HG02623 (cell line): Measurements from ENCODE around the gene SLC35E1.

Experiments used
- ATAC-seq: cut with Tn5 transposase; IDR thresholded peaks from one replicate; pipeline ENCODE4 v1.9.1; 2021; ENCODE audit warnings: moderate library complexity; ENCODE audit not compliant: unreplicated experiment

The SLC35E1 gene

DNA sequence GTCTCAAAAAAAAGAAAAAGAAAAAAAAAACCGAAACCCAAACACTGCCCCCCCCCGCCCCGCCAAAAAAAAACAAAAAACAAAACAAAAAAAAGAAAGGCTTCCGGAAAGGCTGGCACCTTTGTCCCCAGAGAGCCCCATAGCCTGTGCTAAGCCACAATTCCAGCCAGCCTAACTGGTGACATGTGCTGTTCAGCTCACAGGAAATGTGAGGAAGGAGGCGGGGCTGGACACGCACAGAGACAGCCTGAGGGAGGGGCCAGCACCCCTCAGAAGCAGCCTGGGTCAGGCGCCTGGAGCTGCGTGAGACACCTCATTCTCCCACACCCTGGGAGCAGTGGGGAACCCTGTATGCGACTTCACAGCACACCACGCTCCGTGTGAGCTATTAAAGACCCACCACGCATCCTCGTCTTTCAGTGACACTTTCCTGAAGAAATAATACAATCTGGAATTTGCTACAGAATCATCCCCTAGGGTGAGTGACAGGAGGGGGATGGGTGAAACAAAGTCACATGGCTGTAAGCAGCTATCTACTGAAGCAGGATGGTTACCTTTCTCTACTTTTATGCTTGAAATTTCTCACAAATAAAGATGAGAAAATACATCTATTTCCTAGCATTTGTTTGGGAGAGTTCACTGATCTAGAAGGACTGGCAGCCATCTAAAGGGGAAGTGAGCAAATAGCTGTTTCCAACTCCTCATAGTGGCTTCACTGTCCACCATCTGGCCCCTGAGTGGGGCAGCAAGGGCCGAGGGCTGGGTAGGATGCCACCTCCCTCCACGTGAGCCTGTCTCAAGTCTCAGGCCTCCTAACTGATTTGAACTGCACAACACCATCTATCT, 12.3 kb upstream of the SLC35E1 start:
- peak; percentile 43 for ATAC-seq

DNA sequence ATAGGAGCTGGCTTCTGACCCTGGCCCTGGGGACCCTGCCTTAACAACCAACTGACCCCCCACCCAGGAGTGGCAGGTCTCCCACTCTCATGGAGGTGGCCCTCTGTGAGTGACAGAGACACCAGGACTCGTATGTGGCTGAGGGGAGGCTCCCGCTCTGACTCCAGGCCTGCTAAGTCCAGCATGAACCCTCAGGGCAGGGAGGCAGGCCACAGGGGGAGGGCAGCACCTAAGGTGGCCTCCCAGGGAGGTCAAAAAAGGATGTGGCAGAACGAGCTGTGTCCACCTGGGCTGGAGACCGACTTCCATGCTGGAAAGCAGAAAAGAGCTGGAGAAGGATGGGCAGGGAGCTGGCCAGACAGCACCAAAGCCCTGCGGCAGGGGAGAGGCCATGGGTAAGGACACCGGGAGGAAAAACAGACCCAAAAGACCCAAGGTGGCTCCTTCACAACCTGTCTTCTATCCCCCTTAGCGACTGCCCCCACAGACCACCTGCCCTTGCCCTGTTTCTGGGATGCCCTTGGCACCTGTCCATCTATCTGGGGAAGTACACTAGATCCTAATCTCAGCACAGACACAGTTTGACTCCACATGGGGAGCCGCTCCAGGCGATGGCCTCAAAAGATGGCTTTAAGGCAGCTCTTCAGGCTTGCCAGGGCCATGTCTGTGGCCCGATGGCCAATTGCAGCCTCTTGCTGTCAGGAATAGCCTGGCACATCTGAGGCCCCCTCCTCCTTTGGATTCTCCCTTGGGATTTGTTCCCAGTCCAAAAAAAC, 10.5 kb upstream of the SLC35E1 start:
- ATAC-seq = no peak

DNA sequence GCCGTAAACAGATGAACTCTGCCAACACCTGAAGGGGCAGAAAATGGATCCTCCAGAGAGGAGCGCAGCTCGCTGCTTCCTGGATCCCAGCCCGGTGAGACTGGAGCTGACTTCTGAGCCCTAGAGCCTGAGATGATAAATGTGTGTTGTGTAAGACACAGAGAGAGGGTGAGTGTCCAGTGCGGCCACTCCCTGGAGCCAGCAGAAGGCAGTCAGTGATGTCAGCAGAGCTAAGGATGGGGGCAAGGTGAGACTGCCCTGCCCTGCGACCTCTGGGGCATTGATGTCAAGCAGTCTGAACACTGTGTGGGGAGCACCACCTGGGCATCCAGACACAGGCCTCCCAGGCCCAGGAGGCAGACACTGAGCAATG, 9.7 kb upstream of the SLC35E1 start:
- no peak for ATAC-seq

DNA sequence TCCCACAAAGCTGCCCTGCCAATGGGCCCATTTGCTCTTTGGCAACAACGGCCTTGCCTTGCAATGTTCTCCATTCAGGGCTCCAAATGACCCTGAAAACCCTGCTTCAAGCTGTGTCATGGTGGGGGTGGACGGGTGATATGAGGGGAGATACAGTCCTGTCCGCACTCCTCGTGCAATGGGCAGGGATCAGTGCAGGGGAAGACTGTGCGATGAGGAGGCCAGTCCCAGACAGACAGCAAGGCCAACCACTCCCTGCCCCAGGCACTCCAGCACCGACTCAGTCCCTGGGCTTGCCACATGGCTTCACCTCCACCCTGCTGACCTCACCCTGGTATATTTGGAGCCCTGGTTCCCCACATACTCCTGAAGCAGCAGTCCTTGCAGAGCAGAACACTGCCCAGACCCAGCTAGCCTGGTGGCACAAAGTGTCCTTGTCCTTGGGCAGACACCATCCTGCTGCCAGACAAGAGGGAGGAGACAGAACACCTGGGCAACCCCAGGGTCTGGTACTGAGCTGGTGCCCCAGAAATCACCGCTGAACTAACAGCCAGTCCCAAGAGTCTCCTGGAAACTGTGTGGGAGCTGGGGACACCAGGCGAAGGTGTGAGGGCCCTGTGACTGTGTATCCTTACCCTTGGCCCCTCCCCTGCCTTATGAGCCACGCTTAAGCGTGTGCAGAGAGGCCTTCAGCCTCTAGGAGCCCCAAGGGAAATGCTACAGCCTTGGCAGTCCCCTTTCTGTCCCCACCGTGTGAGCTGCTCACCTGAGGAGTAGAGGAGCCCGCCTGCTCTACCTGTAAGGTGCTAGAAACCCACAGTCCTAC, 9.1 kb upstream of the SLC35E1 start:
- no peak for ATAC-seq

DNA sequence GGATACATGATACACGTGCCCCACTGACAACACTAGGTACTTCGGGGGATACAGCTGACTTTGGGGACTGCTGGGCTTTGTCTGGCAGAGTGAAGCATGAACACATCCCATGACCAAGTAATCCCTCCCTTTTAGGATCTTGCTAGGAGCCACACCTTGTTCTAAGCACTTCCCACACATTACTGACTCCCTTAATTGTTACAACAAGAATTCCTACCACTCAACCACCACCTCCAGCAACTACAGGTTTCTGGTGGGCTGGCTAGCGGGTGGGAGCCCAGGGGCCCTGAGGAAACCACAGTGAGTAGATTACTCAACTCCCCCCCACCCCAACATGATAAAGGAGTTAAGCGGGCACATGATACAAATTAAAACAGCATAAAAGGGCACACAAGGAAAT, 7.2 kb upstream of the SLC35E1 start:
- no peak for ATAC-seq

DNA sequence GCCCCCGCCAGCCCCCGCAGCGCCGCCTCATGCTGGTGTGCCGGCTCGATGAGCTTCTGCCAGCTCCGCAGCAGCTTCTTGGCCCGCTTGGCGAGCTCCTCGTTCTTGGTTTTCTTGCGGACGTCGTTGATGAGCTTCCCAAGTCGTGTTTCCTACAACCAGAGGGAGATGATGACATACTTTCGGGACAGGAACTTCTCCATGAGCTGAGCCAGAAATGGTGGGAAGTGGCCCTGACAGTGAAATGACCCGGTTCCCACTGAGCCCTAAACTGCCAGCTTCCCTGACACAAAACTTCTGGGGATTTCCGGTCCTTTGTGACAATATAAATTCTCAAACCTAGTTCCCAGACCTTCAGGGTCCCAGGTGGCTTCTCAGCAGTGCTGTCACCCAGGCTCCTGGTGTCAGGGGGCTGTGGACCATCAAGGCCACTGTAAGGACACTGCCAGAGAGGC, 5.3 kb upstream of the SLC35E1 start:
- no peak for ATAC-seq

DNA sequence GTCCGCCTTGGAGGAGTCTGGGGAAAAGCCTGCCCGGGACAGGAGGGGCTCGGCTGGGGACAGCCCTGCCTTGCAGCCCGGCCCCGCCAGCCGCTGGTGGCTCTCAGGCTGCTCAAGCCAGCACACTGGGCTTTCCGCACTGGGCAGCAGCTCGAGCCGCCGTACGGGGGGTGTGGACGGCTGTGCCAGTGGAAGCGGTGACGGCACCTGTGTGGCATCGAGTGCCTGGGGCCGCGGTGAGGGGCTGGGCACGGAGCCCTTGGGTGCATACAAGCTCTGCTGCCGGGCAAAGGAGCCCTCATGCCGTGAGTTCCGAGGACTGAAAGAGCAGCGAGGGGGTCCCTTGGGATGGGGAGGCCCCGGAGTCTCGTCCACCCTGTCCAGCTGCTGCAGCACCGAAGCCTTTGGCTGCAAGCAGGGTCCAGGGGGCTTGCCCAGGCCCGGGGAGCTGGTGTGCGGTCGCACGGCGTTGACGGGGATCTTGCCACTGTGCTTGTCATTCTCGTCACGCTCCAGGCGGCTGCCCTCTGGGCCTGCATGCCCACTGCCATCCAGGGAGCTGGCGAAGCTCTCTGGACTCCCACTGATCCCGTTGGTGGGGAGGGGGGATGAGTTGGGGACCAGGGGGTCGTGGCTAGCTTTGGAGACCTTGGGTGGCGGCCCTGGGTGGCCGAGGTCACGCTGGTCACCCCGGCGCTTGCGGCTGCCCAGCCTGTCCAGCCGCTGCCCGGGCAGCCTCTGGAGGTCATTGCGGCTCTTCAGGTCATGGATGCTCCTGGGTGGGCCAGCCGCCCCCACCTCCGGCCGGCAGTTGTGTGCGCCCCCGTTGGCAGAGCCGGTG, 4.7 kb upstream of the SLC35E1 start:
- no peak for ATAC-seq

DNA sequence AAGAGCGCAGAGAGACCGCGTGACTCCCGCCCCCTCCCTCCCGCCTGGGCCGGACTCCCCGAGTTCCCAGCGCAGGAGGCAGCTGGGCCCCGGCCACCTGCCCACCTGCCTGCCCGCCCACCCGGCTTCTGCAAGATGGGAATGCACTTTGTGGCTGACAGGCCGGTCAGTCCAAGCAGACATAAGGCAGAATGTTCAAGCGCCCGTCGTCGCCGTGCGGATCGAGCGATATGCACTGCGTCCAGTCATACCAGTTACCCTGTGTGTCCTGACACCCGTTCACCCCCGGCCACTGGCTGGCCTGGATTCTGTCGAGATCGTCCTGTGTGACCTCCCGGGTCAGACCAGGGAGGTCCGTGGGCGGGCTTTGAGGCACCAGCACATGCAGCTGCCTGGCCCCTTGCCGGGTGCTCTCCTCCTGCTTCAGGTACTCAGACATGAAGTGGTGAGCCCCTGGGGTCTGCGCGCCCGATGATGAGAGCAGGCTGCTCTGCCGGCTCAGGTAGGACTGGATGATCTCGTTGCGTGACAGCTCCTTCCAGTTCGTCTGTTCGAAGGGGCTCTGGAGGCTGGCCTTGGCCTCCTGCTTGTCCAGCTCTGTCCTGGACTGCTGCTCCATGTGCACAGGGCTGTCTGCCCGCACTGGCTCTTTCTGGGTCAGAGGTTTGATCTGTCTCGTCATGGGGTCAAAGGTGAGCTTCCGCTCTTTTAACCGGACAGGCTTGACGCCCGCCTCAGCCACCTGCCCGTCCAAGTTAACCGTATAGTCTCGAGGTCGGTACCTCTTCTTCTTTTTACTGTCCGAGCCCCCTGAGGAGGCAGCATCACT, 3.9 kb upstream of the SLC35E1 start:
- ATAC-seq = no peak

DNA sequence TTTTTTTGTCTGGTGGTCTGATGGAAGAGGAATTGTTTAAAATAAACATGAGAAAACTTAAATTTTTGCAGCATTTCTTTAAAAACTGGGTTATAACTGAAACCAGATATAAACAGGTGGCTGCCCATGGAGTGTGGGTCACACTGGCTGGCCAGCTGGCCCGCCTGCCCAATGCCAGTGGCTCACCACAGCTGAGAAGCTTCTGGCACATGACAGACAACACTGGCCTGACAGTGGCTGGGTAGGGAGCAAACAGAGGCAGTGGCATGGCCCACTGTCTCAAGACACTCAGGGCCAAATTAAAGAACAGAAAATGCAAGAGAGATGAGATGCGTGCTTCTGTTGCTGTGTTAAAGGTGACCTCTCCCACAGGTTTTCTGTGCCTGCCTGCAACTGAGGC, 3.1 kb upstream of the SLC35E1 start:
- ATAC-seq = no peak

DNA sequence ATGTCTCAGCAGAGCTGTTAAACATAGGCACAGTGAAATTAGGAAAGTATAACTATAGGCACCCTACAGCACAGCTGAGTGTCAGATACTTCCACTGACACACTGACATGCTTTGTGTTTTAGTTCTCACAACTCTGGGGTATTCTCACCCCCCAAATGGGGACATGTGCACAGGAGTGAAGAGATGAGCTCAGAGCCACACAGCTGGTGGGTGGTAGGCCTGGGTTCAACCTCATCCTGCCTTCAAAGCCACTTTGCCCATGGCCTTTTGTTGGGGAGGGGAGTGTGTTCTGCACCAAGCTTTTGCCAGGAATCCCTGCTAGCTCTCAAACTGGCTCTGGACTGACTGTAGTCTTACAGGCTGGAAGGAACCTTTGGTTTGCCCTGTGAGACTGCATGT, 1.7 kb upstream of the SLC35E1 start:
- no peak for ATAC-seq

DNA sequence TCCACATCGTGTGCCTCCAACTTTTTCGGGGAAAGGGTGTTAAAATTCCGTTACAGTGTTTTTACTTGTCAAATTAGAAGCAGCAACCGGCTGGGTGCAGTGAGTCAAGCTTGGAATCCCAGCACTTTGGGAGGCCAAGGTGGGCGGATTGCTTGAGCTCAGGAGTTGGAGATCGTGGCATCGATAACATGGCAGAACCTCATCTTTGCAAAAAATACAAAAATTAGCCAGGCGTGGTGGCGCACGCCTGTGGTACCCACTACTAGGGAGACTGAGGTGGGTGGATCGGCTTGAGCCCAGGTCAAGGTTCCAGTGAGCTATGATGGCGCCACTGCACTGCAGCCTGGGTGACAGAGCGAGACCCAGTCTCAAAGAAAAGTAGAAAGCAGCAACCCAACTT, 1.1 kb upstream of the SLC35E1 start:
- ATAC-seq = no peak

DNA sequence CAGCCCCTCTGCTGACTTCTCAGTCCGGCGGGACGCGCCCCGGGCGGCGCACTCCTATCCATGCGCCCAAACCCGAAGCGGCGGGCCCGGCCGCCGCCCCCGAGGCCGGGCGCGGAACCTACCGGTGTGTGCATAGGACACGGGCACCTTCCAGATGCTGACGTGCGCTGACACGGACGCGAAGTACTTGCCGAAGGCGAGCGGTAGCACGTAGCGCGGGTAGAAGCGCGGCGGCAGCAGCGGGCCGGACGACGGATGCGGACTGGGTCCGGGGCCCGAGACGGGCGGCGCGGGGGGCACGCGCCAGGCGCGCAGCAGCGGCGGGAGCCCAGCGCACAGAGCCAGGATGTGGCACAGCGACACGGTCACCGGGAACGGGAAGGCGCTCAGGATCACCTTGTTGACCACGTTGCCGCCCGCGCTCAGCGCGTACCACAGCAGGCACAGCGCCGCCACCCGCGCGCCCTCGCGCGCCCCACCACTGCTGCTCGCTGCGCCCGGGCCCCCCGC, 338 bp downstream of the SLC35E1 start:
- peak; percentile 20 for ATAC-seq

DNA sequence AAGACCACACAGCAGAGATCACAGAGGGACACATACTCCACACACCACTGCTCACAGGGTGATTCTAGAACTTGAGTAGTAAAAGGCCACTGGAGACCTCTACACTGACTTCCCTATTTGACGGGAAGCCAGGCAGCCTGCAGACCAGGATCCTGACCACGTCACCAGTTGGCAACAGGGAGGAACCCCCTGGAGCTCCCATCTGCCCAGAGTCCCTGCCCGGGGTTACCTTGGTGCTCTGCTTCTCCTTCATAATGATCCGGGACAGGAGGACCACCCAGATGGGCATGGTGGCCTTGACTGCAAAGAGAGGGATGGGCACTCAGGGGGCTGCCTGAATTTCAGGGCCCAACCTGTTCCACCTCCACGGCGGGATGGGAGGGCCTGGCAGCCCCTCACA, 932 bp downstream of the SLC35E1 start:
- no peak for ATAC-seq

DNA sequence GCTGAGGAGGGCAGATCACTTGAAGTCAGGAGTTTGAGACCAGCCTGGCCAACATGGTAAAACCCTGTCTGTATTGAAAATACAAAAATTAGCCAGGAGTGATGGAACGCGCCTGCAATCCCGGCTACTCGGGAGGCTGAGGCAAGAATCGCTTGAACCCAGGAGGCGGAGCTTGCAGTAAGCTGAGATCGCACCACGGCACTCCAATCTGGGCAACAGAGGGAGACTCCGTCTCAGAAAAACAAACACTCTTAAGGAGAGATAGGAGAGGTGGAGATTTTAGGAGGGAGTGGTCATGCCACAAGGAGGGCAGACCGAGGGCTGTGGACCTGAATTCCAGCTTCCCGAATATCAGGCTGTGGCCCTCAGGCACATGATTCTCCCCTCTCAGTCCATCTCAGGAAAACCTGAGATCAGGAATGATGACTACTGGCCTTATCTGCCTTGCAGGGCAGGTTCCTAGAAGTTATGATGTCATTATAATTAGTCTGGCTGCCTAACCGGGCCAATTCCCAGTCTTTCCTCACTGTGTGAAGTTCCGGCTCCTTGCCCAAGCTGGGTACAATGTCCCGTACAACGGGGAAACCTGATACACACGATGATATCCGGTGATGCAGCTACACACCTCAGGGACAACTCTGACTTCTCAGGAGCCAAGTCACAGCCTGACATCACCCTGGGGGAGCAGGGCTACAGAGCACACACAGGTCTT, 2.5 kb downstream of the SLC35E1 start:
- no peak for ATAC-seq

DNA sequence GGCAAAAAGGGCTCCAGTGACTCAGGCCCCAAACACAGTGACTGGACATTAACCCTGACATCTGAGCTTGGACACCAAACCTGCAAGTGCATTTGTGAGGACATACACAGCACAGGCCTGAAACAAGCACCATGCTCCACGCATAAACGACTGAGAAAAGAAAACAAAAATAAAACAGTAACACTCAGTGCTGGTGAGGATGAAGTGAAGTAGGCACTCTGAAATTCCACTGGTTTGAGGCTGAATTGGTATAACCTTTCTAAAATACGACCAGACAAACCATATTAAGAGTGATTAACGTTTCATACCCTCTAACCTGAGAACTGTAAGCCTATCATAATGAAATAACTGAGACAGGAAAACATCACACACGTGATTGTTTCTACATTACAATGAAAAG, 5.5 kb downstream of the SLC35E1 start:
- no peak for ATAC-seq

DNA sequence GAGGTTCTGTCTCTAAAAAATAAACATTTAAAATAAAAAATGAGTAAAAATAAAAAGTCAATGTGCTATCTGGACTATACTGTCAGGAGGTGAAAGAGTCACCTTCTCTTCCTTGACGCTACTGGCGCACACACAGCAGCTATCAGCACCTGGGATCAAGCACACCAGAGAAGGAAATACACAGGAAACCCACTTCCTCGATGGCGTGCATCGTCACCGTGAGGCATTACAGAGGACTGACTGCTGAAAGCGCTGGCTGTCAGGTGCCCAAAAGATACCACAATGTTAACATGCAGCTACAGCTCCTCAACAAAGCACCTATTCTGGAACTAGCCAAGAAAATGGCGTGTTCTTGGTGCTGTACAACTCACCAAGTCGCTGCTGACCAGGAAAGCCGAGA, 6.1 kb downstream of the SLC35E1 start:
- ATAC-seq = no peak

DNA sequence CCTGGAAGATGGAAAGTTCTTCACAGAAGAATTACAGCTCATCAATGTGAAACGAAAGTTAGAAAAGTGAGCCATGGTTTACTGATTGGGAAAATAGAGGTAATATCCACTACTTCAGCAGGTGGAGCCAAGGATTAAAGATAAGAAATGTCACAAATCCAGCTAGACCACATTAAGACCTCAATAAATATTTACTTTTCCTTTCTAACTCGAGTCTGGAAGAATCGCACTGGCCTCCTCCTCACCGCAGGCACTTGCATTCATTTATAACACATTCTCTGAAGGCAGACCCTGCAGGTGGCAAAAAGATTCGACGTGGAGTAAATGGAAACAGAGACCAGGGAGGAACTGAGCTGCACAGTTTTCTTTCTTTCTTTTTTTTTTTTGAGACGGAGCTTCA, 7.4 kb downstream of the SLC35E1 start:
- ATAC-seq = no peak

DNA sequence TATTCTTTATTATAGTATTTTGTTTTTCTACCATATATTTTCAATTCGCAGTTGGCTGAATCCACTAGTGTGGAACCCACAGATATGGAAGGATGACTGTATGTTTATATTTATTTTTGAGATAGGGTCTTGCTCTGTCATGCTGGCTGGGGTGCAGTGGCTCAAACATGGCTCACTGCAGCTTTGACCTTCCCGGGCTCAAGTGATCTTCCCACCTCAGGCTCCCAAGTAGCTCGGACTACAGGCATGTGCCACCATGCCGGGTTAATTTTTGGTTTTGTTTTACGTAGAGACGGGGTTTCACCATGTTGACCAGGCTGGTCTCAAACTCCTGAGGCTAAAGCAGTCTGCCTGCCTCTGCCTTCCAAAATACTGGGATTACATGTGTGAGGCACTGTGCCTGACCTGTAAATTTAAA, 9.6 kb downstream of the SLC35E1 start:
- ATAC-seq = no peak

DNA sequence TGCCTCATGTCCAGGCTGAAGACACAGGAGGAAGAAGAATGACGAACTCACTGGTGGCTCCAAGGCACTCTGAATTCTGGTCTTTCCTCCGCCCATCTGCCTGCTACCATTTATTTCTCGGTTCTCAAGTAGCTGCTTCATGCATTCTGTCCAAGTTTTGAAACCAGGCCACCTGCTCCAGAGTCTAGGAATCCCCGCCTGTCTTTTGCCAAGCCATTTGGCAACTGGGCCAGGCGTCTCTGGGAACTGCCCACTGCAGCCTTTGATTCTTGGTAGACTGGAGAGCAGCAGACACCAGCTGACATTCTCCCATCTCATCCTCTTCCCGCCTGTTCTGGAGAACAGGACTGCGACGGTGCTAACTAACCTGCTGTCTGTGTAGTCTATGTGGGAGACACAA, 10.8 kb downstream of the SLC35E1 start:
- ATAC-seq = no peak
